ENCODE data around the gene LTBP1.

LTBP1 gene

DNA sequence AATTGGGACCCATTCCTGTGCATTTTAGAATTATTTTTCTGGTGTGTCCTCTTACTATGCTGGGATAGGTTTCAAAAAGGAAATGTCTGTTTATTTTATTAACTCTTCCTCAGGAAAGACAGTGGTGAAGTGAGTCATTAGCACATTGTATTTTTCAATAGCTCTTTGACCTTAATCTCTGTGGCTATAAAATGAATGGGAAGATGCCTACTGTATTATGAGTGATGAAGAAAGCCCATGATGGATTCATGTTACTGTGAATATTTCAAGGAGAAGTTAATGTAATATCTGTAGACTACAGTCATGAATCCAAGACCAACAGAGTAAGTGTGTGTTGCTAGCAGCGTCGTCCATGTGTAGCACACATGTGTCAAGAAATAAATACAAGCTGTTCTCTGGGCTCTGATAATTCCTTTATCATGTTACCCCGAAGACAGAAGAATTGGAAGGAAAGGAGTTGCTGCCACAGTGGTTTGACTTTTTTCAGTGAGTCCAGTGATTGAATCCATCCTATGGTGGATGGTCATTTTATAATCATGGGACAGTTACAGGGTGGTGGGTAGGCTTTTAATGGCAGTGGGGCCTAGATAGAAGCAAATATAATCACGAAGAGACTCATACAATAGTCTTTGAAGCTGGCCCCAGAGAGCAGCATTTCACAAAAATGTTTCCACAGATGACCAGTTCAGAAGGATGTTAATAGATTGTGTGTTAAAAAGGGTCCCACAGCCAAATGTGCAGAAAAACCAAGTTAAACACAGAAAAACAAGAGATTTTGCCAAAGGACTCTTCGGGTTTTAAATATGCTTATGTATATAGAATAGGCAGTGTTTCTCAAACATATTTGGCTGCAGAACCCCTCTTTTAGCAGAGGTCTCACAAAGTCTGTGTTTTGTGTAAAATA, 290.0 kb downstream of the LTBP1 start:
- no peak for DNase-seq

DNA sequence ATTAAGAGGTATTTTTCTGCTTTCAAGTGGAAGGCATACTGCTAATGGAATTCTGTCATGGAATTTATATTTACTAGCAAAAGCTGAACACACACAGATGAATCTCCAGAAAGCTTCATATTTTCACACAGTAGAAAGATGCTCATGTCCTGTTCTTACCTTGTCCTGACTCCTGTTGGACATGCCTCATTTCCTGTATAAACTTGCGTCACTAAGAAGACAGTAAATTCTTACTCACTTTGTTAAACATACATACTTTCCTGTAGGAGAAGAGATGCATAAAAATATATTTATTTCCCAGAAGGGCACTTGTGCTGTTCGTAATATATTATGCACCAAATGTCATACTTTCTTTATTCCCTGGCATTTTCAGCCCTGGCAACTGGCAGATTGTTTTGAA, 291.4 kb downstream of the LTBP1 start:
- DNase-seq, result no peak

GRCh38 chr2:33240178-33240577, 293.4 kb downstream of the LTBP1 start:
- DNase-seq, result no peak

DNA sequence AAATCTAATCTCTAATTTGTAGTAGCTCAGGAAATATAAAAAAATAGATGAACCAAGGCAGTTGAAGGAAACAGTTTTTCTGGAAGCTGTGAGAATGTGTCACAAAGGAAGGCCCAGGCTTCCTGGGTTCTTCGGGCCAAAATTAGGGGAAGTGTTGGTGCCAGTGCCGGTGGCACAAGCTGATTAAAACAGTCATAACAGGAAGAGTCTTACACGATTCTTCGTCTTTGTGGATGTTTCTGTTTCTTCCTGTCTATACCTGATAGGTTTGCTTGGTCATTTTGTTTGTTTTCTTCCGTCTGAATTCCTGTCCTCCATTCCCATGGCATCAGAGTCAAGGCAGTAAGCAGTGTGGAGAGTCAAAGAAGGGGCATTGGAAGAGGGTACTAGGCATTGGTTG, 294.3 kb downstream of the LTBP1 start:
- DNase-seq, result no peak

DNA sequence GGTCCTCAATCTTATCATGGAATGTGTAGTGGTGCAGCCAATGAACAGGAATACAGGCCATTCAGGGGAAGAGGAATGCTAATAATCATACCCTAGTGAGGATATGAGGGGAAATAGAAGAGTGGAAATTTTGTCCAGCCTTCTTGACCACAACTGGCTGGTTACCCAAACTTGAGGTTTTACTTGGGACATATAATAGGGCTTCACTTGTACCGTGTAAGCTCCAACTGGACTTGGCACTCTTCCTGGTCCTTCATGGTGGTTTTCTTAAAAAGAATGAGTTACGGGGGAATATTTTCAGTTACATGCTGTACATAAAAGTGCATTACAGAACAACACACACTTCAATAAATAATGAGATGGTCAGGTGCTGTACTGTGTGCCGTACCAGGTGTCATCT, 294.8 kb downstream of the LTBP1 start:
- DNase-seq, result no peak

DNA sequence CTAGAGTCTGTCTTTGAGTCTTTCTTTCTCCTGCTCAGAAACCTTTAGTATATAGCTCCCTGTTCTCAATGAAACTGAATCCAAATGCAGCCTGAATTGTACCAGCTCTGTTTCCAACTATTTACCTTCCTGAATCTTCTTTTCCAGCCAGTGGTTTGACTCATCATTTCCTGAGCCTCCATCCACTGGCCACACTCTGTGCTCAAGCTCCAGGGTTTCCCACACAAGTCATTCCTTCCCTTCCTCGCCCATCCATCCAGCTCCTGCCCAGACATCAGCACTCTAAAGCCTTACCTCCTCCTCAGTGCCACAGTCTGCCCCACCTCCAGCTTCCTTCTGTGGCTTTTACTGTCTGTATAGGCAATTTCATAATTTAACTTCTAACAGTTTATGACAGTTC, 296.1 kb downstream of the LTBP1 start:
- DNase-seq, result no peak

DNA sequence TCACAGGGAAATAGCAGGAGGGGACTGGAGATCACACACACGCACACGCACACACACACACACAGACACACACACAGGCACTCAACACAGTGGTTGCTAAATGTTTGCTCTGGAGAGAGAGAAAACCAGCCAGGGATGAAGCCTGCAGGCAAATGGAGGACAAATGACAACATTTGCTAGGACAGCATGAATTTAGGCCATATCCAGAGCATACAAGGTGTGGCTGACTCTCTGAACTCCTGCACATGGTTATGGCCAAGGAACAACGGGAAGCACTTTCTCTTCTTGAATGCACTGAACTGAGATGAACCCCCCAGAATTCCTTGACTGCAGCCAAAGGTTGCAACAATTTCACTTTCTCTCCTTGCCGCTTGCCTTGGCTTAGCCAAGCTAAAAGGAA, 299.7 kb downstream of the LTBP1 start:
- DNase-seq, result no peak

- DNase-seq, result no peak
Observed at GRCh38 chr2:33247365-33247764, 300.6 kb downstream of the LTBP1 start.

DNA sequence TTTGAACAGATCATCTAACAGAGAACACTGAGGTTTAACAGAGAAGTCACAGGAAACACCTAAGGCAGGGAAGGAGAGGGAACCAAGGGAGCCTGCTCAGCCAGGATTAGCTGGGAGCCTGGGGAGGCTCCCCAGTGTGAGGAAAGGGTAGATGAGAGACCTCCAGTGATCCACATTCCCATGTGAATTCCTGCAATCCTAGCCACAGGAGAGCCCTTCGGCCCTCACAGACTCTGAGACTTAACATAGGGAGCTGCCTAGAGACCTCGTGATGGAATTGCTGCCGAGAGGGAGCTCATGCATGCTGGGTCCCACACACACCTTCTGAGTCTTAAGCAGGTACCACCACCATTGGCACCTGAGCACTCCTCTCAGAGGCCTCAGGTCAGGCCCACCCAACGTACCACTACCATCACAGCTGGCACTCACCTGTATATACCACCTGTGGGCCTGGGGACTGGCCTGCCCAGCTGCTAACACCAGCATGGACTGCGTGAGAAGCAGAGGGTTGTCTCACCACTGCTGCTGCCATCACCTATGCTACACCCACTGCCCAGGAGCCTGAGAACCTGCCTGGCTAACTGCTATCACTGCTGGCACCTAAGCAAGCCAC, 303.8 kb downstream of the LTBP1 start:
- DNase-seq, result no peak

DNA sequence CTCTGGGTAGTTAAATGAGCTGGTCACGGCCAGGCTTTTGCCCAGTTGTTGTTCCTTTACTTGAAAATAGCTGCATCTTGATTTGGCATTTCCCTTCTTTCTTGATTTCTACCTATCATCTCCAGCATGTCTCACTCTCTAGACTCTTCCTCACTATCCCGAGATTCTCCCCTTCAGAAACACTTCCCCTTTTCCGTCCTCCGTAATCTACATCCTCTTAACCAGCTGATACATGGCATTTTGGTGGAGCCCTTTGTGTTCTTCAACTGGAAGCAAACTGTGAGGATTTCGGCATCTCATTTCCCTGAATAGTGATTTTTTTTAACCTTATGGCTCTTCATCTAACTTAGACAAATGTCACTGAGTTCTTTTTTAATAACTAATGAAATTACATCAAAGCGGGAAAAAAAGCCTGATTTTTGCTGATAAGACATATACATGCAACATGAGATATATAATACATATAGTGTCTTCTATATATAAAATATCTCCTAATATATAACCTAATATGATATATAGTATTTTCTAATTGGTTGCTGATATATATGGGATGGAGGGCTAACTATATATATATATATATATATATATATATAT, 309.5 kb downstream of the LTBP1 start:
- DNase-seq, result no peak

DNA sequence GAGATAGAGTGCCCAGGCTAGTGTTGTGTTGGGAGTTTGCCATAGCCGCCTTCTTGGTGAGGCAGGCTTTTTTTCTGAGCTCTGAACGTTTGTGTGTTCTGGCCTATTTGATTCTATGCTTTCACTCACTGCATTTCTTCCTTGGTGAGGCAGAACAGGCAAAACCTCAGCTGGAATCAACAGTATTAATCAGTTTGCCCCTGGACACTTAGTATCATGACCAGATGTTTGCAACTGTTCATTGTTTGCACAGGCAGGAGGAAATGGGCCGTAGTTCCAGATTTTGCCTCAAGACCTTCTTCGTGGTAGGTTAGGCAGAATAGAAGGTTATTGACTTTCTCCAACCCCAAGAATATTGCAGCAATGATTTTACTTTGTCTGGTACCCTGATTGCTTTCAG, 311.6 kb downstream of the LTBP1 start:
- DNase-seq, result no peak

GRCh38 chr2:33262097-33262496, 315.3 kb downstream of the LTBP1 start:
- no peak for DNase-seq

- no peak for DNase-seq
Observed at GRCh38 chr2:33264766-33265165, 318.0 kb downstream of the LTBP1 start.

- DNase-seq, result no peak
Observed at GRCh38 chr2:33265584-33266338, 319.0 kb downstream of the LTBP1 start.

GRCh38 chr2:33266467-33266866, 319.7 kb downstream of the LTBP1 start:
- DNase-seq, result no peak

- DNase-seq, result no peak
Observed at GRCh38 chr2:33267043-33267442, 320.3 kb downstream of the LTBP1 start.

DNA sequence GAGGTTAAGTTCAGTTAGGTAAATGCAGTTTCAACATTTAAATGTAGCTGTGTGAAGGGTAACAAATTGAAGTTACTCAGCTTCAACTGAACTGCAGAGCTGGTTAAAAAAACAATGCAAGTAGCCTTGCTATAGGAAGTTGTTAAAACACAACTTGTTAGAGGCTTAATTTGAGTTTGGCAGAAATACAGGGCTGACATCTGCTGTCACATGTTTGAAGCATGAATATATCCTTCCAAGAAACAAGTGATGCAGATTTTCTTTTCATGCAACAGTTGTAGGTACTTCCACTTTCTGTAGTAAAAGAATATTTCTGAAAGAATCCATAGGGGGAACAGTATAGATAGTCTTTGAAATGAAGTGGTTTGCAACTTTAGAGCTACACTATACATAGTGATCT, 321.0 kb downstream of the LTBP1 start:
- DNase-seq, result no peak

DNA sequence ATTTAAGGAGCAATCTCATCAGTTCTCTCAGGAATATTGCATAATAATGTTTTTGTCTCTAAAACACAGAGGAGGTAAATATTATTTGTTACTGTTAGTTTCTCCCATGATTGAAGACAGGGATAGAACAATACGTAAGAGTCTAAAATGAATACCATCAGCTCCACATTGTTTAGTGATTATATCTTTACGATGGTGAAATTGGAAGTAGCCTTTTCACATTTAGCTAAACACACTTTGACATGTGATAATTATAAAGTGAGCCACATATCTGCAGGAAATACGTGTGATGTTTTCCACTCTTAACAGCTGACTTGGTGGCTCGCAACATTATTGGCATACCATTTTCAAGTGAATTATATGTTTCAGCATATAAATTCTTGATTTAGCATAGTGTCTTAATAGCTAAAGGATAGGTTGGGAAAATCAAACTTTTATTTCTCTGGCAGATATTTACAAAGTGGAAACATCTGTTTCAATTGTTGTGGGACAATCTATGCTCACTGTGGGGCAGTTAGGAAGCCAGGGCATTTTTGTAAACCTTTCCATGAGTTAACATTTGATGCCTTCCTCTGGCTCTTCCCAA, 321.6 kb downstream of the LTBP1 start:
- DNase-seq, result no peak

DNA sequence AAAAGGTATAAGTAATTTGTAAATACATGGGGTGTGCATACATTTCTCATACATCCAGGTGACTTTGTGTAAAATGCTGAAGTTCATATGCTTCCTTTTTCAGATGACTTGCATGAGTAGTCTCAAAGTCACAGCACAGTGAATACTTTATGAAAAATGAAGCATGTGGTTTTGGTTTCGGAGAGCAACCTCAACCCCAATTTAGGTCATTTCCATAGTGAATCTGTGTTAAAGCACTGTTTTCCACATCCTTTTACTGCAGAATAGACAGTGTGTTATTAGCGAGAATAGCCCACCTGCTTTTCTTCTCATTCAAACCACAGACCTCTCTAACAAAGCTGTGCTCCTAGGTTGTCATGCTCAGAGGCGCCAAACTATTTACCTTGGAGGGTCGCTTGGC, 325.2 kb downstream of the LTBP1 start:
- DNase-seq, result no peak

- no peak for DNase-seq
Observed at GRCh38 chr2:33273479-33273878, 326.7 kb downstream of the LTBP1 start.

- DNase-seq, result no peak
Observed at GRCh38 chr2:33274524-33274923, 327.8 kb downstream of the LTBP1 start.

DNA sequence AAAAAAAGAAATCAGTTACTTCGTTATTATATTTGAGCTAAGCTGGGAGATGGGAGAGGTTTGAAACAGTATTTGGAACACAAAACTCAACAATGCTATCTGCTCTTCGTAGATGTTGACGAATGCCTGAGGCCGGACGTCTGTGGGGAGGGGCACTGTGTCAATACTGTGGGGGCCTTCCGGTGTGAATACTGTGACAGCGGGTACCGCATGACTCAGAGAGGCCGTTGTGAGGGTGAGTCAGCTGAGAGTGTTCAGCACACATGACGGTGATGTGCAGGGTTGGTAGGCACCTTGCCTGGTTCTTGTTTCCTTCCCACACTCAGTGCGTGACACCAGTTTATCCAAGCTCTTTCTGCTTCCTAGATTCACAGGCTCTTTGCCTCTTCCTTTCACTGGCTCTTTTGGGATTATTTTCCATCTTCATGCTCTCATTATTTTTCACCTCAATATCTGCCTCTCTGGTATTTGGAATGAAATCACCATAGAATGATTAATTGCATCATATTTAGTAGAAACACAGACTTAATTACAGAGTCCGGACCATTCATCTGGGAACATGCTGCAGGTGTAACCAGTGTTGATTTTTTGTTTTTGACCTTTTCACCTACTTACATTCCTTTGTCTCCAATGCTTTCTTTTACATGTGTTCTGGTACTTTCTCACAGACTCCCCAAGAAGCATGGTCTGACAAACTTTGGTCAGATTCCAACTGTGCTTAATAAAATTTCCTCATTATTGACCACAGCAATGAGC, 329.1 kb downstream of the LTBP1 start:
- DNase-seq, result no peak
